Mucosa of rectum (tissue), 2 donors: ENCODE measurements around the gene PRICKLE4.

Experiments
- H3K27ac ChIP-seq, 2 donors: one replicate each; pipeline ENCODE4 v1.7.0; 2013; ENCODE audit warnings: inconsistent platforms in 2 of 2, low read depth in 2 of 2, low read length in 2 of 2
- H3K27me3 ChIP-seq, 2 donors: one replicate each; pipeline ENCODE4 v1.7.0; 2013; ENCODE audit warnings: low read length in 2 of 2; ENCODE audit not compliant: control insufficient read depth in 2 of 2, insufficient read depth in 2 of 2
- H3K36me3 ChIP-seq, 2 donors: one replicate each; pipeline ENCODE4 v1.7.0; 2013; ENCODE audit warnings: low read length in 2 of 2; ENCODE audit not compliant: control insufficient read depth in 2 of 2, insufficient read depth in 2 of 2
- H3K4me1 ChIP-seq, 2 donors: one replicate each; pipeline ENCODE4 v1.7.0; 2013; ENCODE audit warnings: low read length in 2 of 2, mild to moderate bottlenecking in 1 of 2; ENCODE audit not compliant: control insufficient read depth in 2 of 2, insufficient read depth in 2 of 2
- H3K4me3 ChIP-seq, 2 donors: one replicate each; pipeline ENCODE4 v1.7.0; 2013; ENCODE audit warnings: low read length in 2 of 2
- H3K9ac ChIP-seq, 2 donors: one replicate each; pipeline ENCODE4 v1.7.0; 2013; ENCODE audit warnings: low read length in 2 of 2, low read depth in 1 of 2, mild to moderate bottlenecking in 1 of 2
- H3K9me3 ChIP-seq, 2 donors: one replicate each; pipeline ENCODE4 v1.7.0; 2013; ENCODE audit warnings: low read length in 2 of 2; ENCODE audit not compliant: control insufficient read depth in 2 of 2
- donor health status: healthy.
- donor health status: Normal muscosa, but diverticular disease.

Gene PRICKLE4

DNA sequence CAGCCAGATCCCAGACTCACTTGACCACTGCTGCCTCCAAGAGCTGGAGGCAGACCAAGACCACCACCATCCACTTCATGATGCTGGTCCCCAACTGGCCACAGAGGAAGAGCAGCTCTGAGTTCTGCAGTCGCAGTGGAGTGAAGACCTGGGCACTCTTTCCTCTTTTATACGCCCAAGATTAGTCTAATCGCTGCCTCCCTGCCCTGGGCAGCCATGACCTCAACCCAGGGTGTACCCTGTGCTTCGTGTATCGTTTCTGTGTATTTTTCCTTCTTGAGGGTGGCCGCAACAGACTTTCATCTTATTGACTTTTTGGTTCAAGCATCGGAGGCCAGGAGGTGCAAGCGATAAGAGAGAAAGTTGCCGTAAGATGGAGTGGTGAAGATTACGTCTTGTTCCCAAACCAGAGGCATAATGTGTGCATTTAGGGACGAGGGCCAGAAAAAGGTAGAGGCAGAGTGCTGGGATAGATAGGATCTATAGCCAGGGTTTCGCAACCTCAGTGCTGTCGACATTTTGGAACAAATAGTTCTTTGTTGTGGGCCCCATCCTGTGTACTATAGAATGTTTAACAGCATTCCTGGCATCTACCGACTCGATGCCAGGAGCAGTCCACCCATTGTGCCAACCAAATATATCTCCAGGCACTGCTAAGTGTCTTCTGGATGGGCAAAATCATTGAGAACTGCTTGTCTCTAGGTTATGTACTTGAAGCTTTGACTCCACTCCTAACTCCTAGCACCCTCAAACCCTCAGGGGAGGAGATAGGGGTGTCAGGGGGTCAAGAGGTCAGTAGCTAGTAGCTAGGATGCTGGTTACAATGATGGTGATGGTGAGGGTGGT is 33.1 kb upstream of the PRICKLE4 start, which contains the start of gene PGC:
Gene PGC, minus strand, starts transcription at position 142 of the 846 bp plus-strand sequence. Its CDS starts 63 bp downstream, at position 79.
- H3K4me1 ChIP-seq, result peaks cover 0 to under 1% of the 10 kb centered on the region in 2 donors
- no peaks in the 10 kb centered on the region for H3K27me3 ChIP-seq
- H3K9ac ChIP-seq, result no peak within 1 kb of the TSS
- no peaks in the 10 kb centered on the region for H3K9me3 ChIP-seq
- H3K4me3 ChIP-seq, result no peak within 1 kb of the TSS
- H3K27ac ChIP-seq, result no peak within 1 kb of the TSS
- H3K36me3 ChIP-seq, result no peaks in the 10 kb centered on the region

DNA sequence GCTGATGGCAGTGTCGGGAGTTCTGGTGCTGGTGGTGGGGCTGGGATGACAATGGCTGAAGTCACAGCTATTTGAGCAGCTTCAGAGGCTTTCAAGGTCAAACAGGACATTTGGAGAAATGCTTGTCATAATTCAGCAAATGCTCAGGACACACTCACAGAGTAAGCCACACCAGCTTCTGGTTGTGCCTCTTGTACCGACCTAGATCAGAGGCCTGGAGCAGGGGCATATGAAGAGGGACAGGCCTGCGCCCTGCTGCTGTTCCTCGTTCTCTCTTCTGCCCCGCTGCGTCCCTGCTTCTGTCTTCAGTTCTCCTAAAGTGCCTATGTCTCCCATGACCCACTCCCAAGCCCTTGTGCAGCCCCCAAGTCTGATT is 32.5 kb upstream of the PRICKLE4 start:
- no peaks in the 10 kb centered on the region for H3K9me3 ChIP-seq
- H3K9ac ChIP-seq, result no peak overlapping the region
- no peak overlapping the region for H3K27ac ChIP-seq
- H3K4me1 ChIP-seq, result no peaks in the 10 kb centered on the region
- no peaks in the 10 kb centered on the region for H3K27me3 ChIP-seq
- no peak overlapping the region for H3K4me3 ChIP-seq
- no peaks in the 10 kb centered on the region for H3K36me3 ChIP-seq

DNA sequence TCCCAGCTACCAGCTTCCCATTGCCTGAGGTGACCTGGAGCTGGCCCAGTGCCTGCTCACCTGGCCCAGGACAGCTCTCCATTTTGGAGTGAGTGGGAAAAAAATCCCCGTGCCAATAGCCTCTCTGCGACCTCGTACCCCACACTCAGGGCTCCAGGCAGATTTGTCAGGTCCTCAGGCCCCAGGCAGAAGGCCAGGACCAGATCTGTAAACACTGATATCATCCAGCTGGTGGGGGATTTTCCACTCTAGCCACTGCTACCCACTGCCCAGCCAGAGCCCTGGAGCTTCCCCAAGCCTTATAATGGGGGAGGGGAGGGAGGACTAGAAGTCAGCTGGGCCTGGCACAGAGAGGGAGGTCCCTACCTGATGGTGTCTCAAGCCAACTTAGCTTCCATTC is 32.0 kb upstream of the PRICKLE4 start:
- Histone ChIP-seq H3K4me1 (no peaks in the 10 kb centered on the region), H3K36me3 (no peaks in the 10 kb centered on the region), H3K27ac (no peak overlapping the region), H3K4me3 (no peak overlapping the region), H3K9me3 (no peaks in the 10 kb centered on the region), H3K27me3 (no peaks in the 10 kb centered on the region), H3K9ac (no peak overlapping the region)

DNA sequence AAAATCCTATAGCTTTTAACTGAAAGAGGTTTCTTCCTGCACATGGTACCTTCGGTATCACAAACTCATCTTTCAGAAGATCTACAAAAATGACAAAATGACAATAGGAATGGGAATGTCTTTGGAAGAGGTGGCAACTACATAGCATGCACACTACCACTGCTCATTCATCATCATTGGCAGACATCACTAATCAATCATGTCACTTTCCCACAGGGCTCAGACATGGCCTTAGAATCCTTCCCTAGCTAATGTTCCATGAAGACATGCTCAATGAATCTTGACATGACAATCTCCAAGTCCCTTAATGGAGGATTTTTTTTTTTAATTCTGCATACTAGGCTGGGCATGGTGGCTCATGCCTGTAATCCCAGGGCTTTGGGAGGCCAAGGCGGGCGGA is 30.2 kb upstream of the PRICKLE4 start:
- no peak overlapping the region for H3K9ac ChIP-seq
- no peaks in the 10 kb centered on the region for H3K4me1 ChIP-seq
- H3K4me3 ChIP-seq, result no peak overlapping the region
- no peaks in the 10 kb centered on the region for H3K27me3 ChIP-seq
- no peaks in the 10 kb centered on the region for H3K9me3 ChIP-seq
- H3K27ac ChIP-seq, result no peak overlapping the region
- no peaks in the 10 kb centered on the region for H3K36me3 ChIP-seq

DNA sequence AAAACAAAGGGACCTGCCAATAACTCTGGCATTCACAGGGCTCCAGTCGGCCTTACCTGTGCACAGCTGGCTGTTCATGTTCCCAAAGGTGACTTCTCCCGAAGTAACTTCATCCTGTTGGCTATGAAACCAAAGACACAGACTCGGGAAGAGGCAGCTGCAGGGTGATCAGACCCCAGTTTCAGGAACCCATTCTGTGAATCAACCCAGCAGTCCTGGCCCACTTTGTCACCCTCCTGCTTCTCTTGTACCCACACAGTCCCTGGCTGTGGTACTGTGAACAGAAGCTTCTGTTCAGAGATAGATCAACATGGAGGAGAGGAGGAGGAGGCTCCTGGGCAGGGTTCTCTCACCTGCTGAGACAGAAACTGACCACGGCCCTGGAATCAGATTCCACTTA is 24.7 kb upstream of the PRICKLE4 start:
- H3K27ac ChIP-seq, result no peak overlapping the region

DNA sequence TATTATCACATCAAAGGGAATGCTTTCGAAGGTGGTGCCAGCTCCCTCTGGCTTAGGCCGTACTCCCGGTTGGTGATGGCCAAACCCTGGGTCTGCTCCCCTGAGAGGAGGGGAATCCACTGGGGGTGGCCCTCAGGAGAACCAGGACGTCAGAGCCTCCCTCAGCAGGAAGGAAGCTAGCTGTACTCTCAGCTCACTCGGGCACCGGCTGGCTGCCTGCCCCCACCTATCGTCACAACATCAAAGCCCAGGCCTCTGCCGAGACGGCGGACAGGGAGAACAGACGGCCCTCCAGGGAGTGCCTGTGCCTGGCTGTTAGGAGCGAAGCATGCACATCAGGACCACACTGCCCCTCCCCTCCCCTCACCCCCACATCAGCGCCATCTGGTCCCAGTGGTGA is 24.2 kb upstream of the PRICKLE4 start:
- H3K4me3 ChIP-seq, result no peak overlapping the region
- no peaks in the 10 kb centered on the region for H3K9me3 ChIP-seq
- no peaks in the 10 kb centered on the region for H3K27me3 ChIP-seq
- H3K9ac ChIP-seq, result no peak overlapping the region
- H3K36me3 ChIP-seq, result no peaks in the 10 kb centered on the region
- no peak overlapping the region for H3K27ac ChIP-seq
- H3K4me1 ChIP-seq, result no peaks in the 10 kb centered on the region

More for the DNA sequence above, 24.7 kb upstream of the PRICKLE4 start:
- H3K4me1 ChIP-seq, result no peaks in the 10 kb centered on the region
- H3K4me3 ChIP-seq, result no peak overlapping the region
- no peaks in the 10 kb centered on the region for H3K36me3 ChIP-seq
- H3K27me3 ChIP-seq, result no peaks in the 10 kb centered on the region
- no peaks in the 10 kb centered on the region for H3K9me3 ChIP-seq
- H3K9ac ChIP-seq, result no peak overlapping the region

DNA sequence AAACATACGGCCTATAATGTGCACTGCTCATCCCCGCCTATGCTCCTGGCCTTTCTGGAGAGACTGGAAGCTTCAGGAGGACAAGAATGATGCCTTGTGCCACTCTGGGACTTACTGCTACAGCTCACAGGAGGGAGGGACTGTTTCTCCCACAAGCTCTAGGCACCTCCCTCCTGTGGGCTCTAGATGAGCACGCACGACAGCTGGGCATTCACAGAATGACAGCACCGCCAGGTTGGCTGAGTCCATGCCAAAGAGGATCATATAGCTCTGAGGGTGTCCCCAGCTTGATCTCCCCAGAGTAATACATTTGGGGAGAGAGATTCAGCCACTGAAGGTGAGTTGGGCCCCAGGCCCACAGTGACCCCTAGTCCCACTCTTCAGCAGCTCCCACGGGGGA is 23.3 kb upstream of the PRICKLE4 start:
- H3K9me3 ChIP-seq, result no peaks in the 10 kb centered on the region
- H3K4me1 ChIP-seq, result no peaks in the 10 kb centered on the region
- no peak overlapping the region for H3K4me3 ChIP-seq
- no peak overlapping the region for H3K9ac ChIP-seq
- H3K27ac ChIP-seq, result no peak overlapping the region
- H3K36me3 ChIP-seq, result no peaks in the 10 kb centered on the region
- H3K27me3 ChIP-seq, result no peaks in the 10 kb centered on the region

DNA sequence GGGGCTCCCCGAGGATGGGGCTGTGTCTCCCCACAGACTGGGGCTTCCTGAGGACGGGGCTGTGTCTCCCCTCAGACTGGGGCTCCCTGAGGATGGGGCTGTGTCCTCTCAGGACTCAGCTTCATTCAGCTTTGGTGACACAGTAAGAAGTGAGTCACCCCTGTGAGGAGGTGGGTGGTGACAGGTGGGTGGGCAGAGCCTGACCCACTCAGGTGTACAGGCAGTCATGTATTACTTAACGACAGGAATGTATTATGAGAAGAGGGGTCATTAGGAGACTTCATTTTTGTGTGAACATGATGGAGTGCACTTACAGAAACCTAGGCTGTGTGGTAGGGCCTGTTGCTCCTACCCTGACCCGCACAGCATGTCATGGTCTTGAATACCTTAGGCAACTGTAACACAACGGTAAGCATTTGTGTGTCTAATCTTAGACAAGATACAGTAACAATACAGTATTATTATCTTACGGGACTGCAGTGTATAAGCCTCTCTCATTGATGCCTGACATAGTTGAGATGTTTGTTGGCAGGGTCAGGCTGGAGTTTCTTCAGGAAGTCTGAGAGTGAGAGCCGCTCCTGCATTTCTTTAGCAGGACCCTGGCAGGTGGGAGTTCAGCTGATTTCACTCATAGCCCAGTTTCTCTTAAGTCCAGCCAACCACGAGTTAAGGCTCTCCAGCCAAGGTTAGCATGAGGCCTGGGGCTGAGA is 22.5 kb upstream of the PRICKLE4 start:
- no peak overlapping the region for H3K4me3 ChIP-seq
- no peaks in the 10 kb centered on the region for H3K27me3 ChIP-seq
- no peaks in the 10 kb centered on the region for H3K36me3 ChIP-seq
- no peak overlapping the region for H3K27ac ChIP-seq
- H3K9me3 ChIP-seq, result no peaks in the 10 kb centered on the region
- no peak overlapping the region for H3K9ac ChIP-seq
- H3K4me1 ChIP-seq, result no peaks in the 10 kb centered on the region

DNA sequence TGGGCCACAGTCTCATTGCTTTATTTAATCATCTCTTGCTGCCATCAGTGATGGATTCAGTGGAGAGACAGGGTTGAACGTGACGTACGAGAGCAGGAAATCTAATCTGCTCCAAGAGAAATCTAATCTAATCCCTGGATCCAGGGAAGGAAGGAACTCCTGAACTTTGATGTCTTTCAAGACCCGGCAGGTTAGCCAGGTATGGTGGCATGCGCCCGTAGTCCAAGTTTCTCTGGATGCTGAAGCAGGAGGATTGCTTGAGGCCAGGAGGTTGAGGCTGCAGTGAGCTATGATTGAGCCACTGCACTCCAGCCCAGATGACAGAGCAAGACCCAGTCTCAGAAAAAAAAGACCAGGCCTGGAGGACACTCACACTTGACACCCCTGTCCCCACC is 21.9 kb upstream of the PRICKLE4 start:
- Histone ChIP-seq H3K4me1 (no peaks in the 10 kb centered on the region), H3K27me3 (no peaks in the 10 kb centered on the region), H3K36me3 (no peaks in the 10 kb centered on the region), H3K9ac (no peak overlapping the region), H3K27ac (no peak overlapping the region), H3K4me3 (no peak overlapping the region), H3K9me3 (no peaks in the 10 kb centered on the region)

DNA sequence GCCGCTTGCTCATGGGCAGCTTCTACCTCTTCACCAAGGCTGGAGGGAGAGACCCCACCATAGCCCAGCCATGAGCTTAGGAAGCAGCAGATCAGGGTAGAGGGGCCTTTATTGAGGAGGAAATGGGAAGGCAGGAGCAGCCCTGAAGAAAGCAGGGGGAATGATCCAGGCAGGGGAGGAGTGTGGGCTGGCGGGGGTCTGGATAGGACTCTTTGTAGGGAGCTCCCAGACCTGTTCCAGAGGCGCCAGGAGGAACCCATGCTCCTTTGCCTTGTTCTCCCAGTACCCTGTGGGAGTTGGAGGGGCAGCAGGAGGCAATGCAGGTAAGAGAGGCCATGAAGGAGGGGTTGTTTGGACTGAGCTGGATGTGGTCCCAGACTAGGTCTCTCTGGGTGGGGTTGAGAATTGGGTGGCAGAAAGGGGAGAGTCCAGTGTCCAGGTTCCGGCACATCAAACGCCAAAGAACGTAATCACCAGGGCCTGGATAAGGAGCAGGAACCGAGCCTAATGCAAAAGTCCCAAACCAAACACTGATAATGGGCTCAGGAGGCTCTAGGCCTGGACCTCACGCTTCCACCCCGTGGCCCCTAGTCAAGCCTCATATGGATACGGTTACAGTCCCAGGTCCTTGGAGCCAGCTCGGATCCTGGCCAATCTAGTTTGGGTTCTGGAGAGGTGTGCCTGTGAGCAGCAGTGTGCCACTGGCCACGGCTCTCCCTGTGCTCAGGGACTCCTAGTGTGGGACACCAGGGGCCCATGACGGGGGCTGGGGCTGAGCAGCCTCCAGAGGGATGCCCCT is 21.3 kb upstream of the PRICKLE4 start:
- no peak overlapping the region for H3K4me3 ChIP-seq
- no peak overlapping the region for H3K27ac ChIP-seq
- no peaks in the 10 kb centered on the region for H3K36me3 ChIP-seq
- no peaks in the 10 kb centered on the region for H3K4me1 ChIP-seq
- no peak overlapping the region for H3K9ac ChIP-seq
- H3K9me3 ChIP-seq, result no peaks in the 10 kb centered on the region
- no peaks in the 10 kb centered on the region for H3K27me3 ChIP-seq
